ENCODE measurements around the gene CAMK1D.

DNA sequence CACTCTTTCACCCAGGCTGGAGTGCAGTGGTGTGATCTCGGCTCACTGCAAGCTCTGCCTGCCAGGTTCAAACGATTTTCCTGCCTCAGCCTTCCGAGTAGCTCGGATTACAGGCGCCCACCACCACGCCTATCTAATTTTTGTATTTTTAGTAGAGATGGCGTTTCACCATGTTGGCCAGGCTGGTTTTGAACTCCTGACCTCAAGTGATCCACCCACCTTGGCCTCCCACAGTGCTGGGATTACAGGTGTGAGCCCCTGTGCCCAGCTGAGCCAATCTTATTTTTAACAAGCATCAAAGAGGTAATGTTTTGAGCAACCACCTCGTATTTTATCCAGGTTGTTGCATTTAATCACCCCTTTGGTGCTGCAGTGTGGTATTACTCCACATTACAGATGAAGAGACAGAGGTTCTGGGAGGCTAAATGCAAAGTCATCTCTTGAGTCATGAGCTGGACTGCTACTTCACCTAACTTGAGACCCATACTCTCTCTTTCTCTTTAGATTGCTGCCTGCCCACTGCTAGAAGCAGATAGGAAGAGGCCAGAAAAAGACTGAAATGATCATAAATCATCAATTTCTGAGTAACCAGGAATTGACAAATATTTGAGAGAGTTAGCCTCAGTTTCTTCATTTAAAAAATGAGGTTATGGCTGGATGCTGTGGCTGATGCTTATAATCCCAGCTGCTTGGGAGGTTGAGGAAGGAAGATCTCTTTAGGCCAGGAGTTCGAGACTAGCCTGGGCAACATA, 116.2 kb downstream of the CAMK1D start:
- TF ChIP-seq, protein P1, sequence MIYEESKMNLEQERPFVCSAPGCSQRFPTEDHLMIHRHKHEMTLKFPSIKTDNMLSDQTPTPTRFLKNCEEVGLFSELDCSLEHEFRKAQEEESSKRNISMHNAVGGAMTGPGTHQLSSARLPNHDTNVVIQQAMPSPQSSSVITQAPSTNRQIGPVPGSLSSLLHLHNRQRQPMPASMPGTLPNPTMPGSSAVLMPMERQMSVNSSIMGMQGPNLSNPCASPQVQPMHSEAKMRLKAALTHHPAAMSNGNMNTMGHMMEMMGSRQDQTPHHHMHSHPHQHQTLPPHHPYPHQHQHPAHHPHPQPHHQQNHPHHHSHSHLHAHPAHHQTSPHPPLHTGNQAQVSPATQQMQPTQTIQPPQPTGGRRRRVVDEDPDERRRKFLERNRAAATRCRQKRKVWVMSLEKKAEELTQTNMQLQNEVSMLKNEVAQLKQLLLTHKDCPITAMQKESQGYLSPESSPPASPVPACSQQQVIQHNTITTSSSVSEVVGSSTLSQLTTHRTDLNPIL (CRISPR knock-in tag; IDR thresholded peaks at IDR 0.05; ENCODE audit: low read depth) = no peak
- TF ChIP-seq BACH2 (CRISPR knock-in tag; IDR thresholded peaks at IDR 0.05; ENCODE audit: borderline replicate concordance) (no peak), ZNF565 (CRISPR knock-in tag; conservative IDR thresholded peaks at IDR 0.05; ENCODE audit: low read depth) (no peak), ZFP30 (CRISPR knock-in tag; IDR thresholded peaks at IDR 0.05) (no peak), ZNF8 (CRISPR knock-in tag; IDR thresholded peaks at IDR 0.05) (no peak), ESRRG (CRISPR knock-in tag; IDR thresholded peaks at IDR 0.05) (no peak), ISL1 (CRISPR knock-in tag; IDR thresholded peaks at IDR 0.05) (no peak)
- TF ChIP-seq, protein P2, sequence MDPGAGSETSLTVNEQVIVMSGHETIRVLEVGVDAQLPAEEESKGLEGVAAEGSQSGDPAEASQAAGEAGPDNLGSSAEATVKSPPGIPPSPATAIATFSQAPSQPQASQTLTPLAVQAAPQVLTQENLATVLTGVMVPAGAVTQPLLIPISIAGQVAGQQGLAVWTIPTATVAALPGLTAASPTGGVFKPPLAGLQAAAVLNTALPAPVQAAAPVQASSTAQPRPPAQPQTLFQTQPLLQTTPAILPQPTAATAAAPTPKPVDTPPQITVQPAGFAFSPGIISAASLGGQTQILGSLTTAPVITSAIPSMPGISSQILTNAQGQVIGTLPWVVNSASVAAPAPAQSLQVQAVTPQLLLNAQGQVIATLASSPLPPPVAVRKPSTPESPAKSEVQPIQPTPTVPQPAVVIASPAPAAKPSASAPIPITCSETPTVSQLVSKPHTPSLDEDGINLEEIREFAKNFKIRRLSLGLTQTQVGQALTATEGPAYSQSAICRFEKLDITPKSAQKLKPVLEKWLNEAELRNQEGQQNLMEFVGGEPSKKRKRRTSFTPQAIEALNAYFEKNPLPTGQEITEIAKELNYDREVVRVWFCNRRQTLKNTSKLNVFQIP (CRISPR knock-in tag; IDR thresholded peaks at IDR 0.05; ENCODE audit: borderline replicate concordance, low read depth) = no peak
- TF ChIP-seq, protein P3, sequence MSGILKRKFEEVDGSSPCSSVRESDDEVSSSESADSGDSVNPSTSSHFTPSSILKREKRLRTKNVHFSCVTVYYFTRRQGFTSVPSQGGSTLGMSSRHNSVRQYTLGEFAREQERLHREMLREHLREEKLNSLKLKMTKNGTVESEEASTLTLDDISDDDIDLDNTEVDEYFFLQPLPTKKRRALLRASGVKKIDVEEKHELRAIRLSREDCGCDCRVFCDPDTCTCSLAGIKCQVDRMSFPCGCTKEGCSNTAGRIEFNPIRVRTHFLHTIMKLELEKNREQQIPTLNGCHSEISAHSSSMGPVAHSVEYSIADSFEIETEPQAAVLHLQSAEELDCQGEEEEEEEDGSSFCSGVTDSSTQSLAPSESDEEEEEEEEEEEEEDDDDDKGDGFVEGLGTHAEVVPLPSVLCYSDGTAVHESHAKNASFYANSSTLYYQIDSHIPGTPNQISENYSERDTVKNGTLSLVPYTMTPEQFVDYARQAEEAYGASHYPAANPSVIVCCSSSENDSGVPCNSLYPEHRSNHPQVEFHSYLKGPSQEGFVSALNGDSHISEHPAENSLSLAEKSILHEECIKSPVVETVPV (CRISPR knock-in tag; IDR thresholded peaks at IDR 0.05) = no peak

Measured in SK-N-SH treated with all-trans-retinoic acid at 6 μM for 48 hours (cell line).